ENCODE measurements around the gene ALDH4A1.

ALDH4A1 gene

GRCh38 chr1:18938707-18939070 is 36.3 kb upstream of the ALDH4A1 start:
- no peak for DNase-seq

DNA sequence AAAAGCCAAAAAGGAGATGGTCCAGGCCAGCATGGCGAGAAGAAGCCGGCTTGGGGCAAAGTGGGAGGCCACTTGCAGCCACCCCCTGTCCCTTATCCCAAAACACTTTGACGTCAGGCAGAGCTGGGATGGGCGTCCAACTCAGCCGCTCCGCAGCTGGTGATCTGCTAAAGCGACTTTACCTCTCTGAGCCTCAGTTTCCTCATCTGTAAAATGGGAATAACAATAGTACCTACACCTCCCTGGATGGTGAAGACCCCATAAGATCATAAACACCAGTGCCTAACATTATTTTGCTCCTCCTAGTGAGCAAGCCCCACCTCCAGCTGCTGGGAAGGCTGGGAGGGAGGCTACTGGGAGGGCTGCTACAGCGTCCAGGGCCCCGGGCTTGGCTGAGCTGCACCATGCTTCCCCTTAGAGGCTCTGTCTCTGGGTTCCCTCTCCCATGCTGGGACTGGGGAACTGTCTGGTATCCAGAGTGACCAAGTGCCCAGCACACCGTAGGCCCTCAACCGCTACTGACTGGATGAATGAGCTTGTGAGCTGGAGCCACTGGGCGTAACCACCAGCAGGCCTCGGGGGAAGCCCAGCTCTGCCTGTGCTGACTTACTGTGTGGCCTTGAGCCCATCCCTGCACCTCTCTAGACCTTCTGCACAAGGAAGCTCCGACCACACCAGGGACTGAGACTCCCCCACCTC is 35.8 kb upstream of the ALDH4A1 start:
- DNase-seq, result no peak

- no peak for DNase-seq
These were observed 35.2 kb upstream of the ALDH4A1 start for GRCh38 chr1:18937539-18937938.

GRCh38 chr1:18936814-18937481 is 34.6 kb upstream of the ALDH4A1 start:
- DNase-seq, result no peak

- DNase-seq, result no peak
These were observed 34.1 kb upstream of the ALDH4A1 start for GRCh38 chr1:18936471-18936813.

DNA sequence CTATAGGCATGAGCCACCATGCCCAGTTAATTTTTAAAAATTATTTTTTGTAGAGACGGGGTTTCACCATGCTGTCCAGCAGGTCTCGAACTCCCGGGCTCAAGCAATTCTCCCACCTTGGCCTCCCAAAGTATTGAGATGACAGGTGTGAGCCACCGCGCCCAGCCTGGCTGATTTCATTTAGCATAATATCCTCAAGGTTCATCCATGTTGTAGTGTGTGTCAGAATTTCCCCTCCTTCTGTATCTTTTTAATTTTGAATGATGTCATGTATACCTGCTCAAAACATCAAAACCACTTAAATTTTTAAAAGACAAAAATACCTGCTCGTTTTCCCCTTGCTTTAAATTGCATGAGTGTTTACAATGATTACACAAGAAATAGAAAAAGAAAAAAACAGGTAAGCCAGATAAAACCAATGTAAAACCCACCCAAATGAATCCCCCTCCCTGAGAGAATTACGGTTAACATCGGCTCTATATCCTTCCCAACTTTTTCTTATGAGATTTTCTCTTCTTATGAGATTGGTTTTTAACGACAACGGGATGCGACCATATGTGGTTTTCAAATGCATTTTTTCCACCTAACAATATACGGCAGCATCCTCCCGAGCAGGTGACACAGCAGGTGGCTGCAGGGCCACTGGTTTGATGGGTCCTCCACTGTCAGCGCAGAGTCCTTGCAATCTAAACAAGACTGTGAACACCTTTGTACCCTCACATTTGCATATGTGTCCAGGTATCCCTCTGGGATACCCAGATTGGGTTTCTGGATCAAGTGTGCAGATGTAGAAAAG is 32.0 kb upstream of the ALDH4A1 start:
- DNase-seq, result no peak

GRCh38 chr1:18932879-18933278 is 30.5 kb upstream of the ALDH4A1 start:
- no peak for DNase-seq

- no peak for DNase-seq
These were observed 30.0 kb upstream of the ALDH4A1 start for GRCh38 chr1:18932387-18932786.

DNA sequence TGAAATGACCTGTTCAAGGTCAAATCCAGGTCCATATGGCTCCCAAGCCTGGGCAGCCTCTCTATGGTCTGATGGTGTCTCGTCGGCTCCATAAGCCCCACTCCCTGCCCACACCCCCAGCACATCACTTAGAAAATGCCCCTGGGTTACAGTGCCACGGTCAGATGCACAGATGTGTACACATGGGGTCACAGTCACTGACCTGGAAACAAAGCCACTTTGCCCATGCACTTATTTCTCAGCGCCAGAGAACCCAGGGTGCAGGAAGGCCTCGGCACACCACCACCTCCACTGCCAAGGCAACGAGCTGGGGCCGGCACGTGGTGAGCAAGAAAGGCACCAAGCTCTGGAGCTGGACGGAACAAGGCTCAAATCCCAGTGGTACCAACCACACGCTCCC is 29.4 kb upstream of the ALDH4A1 start:
- DNase-seq, result no peak

- DNase-seq, result no peak
These were observed 27.3 kb upstream of the ALDH4A1 start for GRCh38 chr1:18929686-18930085.

GRCh38 chr1:18928985-18929384 is 26.6 kb upstream of the ALDH4A1 start:
- no peak for DNase-seq

DNA sequence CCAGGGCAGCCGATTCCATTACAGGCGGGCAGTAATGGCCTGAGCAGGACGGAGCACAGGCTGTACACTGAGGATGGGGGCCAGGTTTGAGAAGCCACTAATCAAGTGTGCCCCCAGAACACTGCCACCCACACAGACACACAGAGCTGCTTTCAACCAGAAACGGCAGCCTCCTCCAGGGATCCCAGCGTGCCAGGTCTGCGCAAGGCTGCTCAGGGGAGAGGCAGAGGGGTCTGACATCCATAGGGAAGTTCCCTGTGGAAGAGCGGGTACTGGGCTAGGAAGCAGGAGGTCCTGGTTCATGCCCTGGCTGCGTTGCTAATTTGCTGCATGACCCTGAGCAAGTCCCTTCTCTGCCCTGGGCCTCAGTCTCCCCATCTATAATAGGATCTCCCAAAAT is 26.1 kb upstream of the ALDH4A1 start:
- DNase-seq, result no peak

DNA sequence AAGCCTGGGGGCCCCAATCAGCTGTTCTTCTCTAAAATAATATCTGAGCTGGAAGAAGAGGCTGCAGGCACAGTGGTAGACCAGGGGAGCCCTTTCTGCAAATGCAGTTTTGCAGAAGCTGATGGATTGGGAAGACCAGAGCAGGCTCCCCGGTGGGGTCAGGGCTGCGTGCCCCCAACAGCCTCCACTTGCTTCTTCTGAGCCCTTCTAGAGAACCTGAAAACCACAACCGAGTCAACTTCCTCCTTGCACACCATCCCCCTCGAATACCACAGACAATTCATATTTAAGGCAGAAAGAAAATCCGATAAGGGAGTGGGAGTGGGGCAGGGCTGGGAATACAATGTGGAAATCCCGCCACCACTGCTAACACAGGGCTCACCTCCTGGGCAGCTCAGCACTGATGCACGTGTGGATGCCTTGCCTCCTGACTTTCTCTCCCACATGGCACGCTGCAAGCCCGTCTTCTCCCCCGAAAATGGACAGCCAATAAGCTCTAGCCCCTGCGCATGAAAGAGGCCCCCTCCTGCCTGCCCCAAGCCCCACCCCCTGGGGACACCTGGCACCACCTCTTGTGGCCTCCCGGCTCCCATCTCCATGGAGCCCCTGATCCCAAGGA is 25.4 kb upstream of the ALDH4A1 start:
- DNase-seq, result no peak

GRCh38 chr1:18927082-18927653 is 24.8 kb upstream of the ALDH4A1 start:
- no peak for DNase-seq

- peak; percentile 73 to 74 for DNase-seq
These were observed 24.1 kb upstream of the ALDH4A1 start for GRCh38 chr1:18926315-18927081.

DNA sequence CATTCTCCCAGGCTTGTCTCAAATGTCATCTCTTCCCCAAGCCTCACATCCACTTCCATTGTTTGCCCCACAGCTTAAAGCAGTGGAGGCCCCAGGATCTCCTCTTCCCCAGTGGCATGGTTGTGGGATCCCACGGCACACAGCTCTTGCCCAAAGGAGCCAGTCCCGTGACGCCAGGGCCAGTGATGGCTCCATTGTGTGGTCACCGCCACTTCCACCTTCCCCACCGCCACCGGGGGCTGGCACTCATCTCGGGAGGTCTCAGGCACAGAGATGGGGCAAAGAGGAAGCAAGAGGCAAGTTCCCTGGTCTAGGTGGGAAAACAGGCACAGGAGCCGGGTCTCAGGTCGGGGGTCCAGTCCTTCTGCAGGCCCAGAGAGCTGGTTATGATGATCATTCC is 22.9 kb upstream of the ALDH4A1 start:
- DNase-seq, result no peak

GRCh38 chr1:18924221-18924691 is 21.9 kb upstream of the ALDH4A1 start:
- no peak for DNase-seq

GRCh38 chr1:18923756-18924211 is 21.4 kb upstream of the ALDH4A1 start:
- no peak for DNase-seq

- no peak for DNase-seq
These were observed 20.7 kb upstream of the ALDH4A1 start for GRCh38 chr1:18922848-18923755.

- no peak for DNase-seq
These were observed 20.0 kb upstream of the ALDH4A1 start for GRCh38 chr1:18922319-18922726.

All from stimulated activated CD4-positive, alpha-beta T cell treated with anti-CD3 and anti-CD28 coated beads, Interleukin-2, amount 100 ng/mL, for 48 hours (primary cell).